HG03280 (cell line): ENCODE measurements around the gene USP48.

Experiments
- ATAC-seq: cut with Tn5 transposase; IDR thresholded peaks from one replicate; pipeline ENCODE4 v1.9.1; 2021; ENCODE audit warnings: mild to moderate bottlenecking, moderate library complexity; ENCODE audit not compliant: unreplicated experiment

USP48 gene

DNA sequence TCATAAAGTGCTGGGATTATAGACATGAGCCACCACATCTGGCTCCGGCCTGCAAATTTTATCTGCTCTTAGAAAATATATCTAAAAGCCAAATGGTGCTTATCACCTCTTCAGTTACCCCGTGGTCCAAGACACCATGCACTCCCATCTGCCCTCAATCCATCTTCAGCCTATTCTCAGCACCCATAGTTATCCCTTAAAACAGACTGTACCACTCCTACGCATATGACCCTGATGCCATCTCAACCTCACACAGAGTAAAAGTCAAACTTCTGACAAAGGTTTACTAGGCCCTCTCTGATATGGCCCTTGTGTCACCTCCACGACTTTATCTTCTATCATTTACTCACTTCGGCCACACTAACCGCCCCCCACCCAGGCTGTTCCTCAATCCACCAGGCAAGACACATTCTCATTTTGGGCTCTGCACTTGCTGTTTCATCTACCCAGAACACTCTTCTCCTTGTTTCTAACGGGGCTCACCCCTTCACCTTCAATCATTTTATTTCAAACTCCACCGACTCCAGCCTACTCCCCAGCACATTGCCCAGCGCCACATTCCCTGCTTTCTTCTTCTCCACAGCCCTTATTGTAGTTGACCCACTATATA, 33.0 kb downstream of the USP48 start:
- ATAC-seq: no peak

DNA sequence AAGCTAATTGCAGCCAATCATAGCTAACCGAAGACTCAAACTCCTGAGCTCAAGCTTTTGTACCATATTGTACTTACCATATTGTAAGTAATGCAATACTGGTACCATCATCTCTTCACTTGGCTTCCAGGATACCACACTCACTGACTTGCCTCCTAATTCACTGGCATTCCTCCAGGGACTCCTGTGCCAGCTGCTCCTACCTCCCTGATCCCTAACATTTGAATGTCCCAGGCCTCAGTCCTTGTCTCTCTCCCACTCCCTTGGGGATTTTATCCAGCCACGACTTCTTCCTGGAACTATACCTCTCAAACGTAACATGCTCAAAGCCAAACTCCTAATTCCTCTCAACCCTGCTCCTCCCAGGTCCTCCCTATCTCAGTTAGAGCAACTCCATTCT, 33.8 kb downstream of the USP48 start:
- no peak for ATAC-seq

GRCh38 chr1:21743476-21743875, 39.5 kb downstream of the USP48 start:
- ATAC-seq: no peak

DNA sequence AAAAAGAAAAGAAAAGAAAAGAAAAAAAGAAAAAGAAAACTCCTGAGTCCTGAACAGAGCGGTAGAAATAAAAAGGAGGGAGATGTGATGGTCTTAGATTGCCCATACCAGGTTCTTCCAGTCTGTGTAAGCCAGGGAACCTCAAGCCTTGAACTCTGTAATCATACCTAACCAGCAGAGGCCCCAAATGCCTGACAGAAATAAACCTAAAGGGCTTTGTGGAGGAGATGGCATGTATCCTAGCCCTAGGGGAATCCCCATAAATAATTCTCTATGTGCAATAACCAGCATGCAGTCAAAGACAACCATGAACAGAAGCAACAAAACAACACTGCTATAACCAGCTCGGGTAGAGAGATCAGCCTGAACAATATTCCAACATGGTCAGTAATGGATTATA, 40.4 kb downstream of the USP48 start:
- no peak for ATAC-seq

DNA sequence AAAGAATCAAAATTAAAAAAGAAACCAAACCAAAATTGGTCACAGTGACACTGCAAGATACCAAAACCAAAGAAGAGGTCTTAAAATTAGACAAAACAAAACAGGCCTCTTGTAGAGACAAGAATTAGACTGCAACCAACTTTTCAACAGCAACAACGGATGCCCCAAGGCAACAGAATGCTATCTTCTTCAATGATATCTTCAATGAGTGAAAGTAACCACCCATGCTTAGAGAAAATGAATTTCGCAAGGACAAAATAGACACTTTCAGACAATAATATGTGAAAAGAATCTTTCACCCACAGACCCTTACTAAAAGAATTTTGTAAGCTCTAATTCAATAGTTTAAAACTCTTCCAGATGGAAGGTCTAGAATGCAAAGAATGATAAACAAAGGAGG, 41.7 kb downstream of the USP48 start:
- no peak for ATAC-seq

DNA sequence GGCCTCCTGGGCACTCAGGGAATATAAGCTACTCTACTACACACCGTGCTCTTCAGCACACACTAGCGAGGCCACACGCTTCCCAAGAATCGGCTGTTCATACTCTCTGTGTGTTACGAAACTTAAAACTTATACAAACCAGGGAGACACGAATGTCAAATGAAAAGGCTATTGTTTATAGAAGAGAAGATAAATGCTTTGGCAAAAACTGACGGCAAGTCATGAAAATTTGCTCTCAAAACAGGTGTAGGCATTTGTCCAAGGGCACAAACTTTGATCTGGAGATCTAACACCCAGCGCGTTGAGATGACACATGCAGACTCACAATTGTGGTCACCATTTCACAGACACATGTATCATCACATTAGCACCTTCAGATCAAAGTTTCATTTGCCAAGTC, 46.1 kb downstream of the USP48 start:
- ATAC-seq: no peak

DNA sequence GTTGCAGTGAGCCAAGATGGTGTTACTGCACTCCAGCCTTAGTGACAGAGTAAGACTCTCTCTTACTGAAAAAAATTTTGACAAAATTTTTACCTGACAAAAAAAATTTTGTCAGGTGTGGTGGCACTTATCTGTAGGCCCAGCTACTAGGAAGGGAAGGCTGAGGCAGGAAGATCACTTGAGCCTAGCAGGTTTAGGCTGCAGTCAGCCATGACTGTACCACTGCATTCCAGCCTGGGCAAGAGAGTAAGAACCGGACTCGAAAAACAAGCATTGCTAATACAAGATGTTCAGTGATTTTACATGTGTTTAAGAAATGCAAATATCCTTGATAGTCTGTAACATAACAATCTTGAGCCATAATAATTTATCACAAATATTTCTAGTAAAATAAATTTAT, 46.9 kb downstream of the USP48 start:
- ATAC-seq: no peak

DNA sequence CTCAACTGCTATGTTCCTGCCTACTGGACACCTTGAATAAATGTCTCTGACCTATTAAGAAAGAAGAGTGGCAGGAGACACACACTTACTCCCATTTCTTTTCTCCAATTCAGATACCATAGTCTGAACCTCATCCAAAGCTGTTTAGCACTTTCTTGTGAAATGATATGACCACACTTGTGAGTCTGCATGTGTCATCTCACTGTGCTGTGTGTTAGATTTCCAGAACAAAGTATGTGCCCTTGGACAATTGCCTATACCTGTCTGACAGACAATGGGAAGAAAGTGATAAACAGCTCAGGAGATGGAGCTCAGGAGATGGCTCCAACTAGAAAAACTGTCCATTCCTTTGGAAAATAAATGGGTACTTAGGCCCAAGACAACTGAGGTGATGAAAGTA, 48.4 kb downstream of the USP48 start:
- ATAC-seq: no peak

GRCh38 chr1:21732664-21733063, 50.3 kb downstream of the USP48 start:
- ATAC-seq: no peak

DNA sequence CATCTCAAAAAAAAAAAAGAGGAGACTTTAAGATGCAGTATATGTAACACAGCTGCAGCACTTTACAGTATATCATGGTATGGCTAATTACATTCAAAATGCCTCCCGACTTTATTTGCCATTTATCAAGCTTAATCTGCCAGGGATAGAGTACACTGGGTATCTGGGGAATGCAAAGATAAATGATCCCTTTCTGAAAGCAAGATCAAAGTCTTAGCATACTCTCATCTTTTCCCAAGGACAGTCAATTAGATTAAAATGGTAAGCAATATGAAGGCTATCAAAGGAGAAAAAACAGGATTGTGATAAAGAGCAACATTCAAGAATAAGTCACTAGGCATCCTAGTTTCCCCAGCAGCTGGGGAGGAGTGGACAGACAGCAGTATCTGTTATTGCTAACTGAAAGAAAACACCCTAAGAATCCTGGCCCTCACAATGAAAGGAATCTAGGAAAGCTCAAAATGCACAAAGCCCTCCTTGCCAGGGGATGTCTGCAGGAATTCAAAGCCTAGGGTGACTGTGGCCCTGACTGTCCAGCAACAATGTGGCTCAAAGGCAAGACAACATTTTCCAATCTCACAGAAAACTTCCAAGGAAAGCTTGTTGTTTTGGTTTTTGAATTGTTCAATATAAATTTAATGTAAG, 57.1 kb downstream of the USP48 start:
- ATAC-seq: no peak

GRCh38 chr1:21724570-21724969, 58.4 kb downstream of the USP48 start:
- ATAC-seq: no peak

DNA sequence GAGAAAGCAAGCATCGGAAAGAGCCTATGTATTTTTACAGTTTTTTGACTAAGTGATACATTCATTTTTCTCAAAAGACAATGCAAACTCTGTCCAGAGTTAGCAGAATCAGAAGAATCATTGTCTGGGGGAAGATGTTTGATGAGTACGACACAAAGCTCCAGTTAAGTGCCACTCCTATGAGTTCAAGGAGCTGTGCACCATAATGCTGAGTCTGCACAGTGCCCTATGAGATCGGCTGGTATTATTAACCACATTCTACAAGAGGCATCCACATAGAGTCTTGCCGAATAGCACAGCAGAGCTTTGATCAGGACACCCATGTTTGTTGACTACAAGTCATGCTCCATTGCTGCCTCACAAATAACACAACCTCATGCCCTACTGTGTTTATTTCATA, 58.9 kb downstream of the USP48 start:
- no peak for ATAC-seq

- no peak for ATAC-seq
These were observed 61.5 kb downstream of the USP48 start for GRCh38 chr1:21721295-21721985.

DNA sequence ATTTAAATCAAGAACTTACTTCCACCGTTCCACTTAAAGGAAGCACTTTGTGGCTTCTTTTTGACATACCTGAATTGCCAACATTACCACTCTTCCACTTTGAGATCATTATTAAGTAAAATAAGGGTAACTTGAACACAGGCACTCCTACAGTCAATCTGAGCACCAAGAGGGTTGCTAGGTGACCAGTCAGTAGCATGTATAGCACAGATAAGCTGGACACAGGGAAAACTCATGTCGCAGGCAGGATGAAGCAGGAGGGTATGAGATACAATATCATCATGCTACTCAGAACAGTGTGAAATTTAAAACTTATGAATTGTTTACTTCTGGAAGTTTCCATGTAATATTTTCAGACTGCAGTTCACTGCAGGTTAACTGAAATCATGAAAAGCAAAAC, 66.8 kb downstream of the USP48 start:
- ATAC-seq: no peak

GRCh38 chr1:21707891-21708290, 75.1 kb downstream of the USP48 start:
- ATAC-seq: no peak

GRCh38 chr1:21707086-21707840, 75.7 kb downstream of the USP48 start:
- ATAC-seq: no peak

- no peak for ATAC-seq
These were observed 76.7 kb downstream of the USP48 start for GRCh38 chr1:21706151-21706835.

GRCh38 chr1:21705303-21705980, 77.5 kb downstream of the USP48 start:
- no peak for ATAC-seq

DNA sequence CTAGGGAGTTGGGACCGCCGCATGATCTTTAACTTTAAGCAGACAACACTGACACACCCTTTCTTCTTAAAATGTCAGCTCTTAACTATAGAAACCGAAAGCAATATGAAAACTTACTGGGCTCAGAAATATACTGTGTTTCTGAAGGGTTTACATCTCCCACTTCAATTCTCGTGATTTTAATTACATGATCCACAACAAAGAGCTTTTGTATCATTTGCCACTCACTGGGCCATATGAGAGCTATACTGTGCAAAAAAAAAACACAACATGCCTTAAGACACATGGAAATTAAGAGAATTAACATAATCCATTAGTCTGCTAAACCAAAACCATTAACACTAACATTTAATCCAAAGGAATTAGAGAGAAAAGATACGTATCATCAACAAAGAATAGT, 78.8 kb downstream of the USP48 start:
- ATAC-seq: no peak

DNA sequence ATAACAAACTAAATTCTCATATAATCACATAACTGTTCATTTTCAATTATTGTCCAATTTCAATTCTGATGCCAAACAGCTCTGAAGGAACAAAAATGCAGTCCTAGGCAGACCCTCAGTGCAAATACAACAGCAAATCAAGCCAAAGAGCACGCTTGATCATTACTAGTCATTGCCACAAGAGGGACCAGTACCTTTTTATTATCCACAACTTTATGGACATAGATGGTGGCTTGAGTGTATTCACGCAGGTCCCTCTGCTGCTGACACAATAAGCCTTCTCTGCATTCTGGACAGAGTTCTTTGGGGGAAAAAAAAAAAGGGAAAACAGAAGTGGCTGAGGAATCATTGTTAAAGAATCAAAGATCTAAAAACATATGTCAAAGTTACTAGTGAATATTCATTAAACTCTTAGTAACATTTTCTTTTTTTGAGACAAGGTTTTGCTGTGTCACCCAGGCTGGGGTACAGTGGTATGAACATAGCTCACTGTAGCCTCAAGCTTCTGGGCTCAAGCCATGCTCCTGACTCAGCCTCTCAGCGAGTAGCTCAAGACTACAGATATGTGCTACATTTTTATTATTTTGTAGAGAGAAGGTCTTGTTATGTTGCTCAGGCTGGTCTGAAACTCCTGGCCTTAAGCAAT, 79.5 kb downstream of the USP48 start:
- ATAC-seq: no peak
